ENCODE measurements around the gene COA8. TPM values are rescaled to one million over a fixed set of nuclear protein-coding genes. Genes with fewer than 3 reads are reported as not detected.

COA8 gene
- total RNA-seq, 4 donors from 2014 or later, result 1.5 to 17.1 (median 15.2) TPM; not detected in 1

DNA sequence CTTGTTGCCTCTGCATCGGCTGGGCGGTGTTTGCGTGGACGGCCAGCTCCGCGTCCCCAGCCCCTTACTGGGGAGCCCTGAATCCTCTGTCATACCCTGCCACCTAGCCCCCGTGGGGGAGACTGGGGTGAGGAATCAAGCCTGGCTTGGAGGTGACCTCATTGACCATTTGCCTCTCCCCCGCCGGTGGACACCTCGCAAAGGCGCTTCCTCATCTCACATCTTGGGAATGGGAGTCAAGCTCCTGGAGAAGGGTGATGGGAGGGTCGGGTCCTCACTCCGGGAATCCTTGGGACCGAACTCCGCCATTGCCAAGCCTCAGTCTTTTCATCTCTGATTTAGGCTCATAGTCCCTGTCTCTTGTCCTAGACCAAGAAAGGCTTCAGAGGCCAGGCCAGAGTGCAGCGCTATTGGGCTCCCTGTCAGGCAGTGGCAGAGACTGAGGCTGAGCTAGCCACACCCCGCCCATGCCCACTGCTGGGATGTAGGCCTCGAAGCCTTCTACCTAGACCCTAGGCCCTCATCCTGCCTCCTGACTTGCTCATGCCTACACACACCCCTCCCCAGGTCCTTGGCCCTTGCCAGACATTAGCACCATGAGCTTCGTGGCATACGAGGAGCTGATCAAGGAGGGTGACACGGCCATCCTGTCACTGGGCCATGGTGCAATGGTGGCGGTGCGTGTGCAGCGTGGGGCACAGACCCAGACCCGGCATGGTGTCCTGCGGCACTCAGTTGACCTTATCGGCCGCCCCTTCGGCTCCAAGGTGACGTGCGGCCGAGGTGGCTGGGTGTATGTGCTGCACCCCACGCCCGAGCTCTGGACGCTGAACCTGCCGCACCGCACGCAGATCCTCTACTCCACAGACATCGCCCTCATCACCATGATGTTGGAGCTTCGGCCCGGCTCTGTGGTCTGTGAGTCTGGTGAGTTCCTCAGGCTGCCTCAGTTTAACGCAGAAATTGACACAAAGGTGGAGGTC is 33.1 kb upstream of the COA8 start:
- peaks cover 42 to 80% (median 63%) of the 10 kb centered on the region in 4 donors for H3K4me1 ChIP-seq
- intact Hi-C loops (cut with DNase I; ENCODE audit: low total_unique reads), result no loop called here
- no peak for TF ChIP-seq CTCF (IDR thresholded peaks at IDR 0.05)
- TF ChIP-seq EP300 (IDR thresholded peaks at IDR 0.05; ENCODE audit: low read depth), result no peak
- no peak for TF ChIP-seq POLR2AphosphoS5 (IDR thresholded peaks at IDR 0.05)
- TF ChIP-seq POLR2A (IDR thresholded peaks at IDR 0.05), result no peak
- WGBS, 2 donors (ENCODE audit: low coverage in 1 of 2), result 47% methylated on average over 42 of the region's 42 CpGs; no CpG with 5 or more reads in 1 of the 2 donors
- H3K9me3 ChIP-seq, result no peaks in the 10 kb centered on the region
- no peaks in the 10 kb centered on the region for H3K27me3 ChIP-seq
- peak; percentile 8 for DNase-seq
- H3K4me3 ChIP-seq, result peak overlapping the region; percentile 61 to 98 (median 84)
- in situ Hi-C loops (cut with MboI; ENCODE audit: low pct_ligation_motif_present in 1 of 4, low pct_unique_long_range_greater_than_20kb in 1 of 4, low sequenced_read_pairs in 3 of 4), result no loop called here
- H3K27ac ChIP-seq, result peak overlapping the region; percentile 89 to 95 (median 94)
- no peaks in the 10 kb centered on the region for H3K36me3 ChIP-seq

DNA sequence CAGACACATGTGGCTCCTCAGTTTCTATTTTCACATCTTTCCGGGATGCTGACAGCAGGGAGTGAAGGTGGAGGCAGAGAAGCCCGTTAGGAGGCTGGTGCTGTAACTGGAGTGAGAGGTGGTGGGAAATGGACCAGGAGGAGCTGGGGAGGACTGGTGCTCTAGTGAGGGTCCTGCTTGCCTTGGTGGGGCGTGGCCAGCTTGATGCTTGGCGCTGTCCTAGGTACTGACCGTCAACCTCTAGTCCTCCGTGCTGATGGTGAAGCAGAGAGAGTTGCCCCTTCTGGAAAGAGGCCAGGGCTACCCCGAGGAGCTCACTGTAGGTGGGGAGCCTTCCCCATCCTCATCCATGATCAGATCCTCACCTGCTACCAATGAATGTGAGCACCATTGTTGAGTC is 32.4 kb upstream of the COA8 start:
- H3K27ac ChIP-seq, result no peak overlapping the region
- no peak overlapping the region for H3K4me3 ChIP-seq
- TF ChIP-seq POLR2A (IDR thresholded peaks at IDR 0.05) (no peak), EP300 (IDR thresholded peaks at IDR 0.05; ENCODE audit: low read depth) (no peak), POLR2AphosphoS5 (IDR thresholded peaks at IDR 0.05) (no peak), CTCF (IDR thresholded peaks at IDR 0.05) (no peak)
- peaks cover 41 to 78% (median 61%) of the 10 kb centered on the region in 4 donors for H3K4me1 ChIP-seq
- H3K9me3 ChIP-seq, result no peaks in the 10 kb centered on the region
- intact Hi-C loops (cut with DNase I; ENCODE audit: low total_unique reads) (no loop called here), in situ Hi-C loops (cut with MboI; ENCODE audit: low pct_ligation_motif_present in 1 of 4, low pct_unique_long_range_greater_than_20kb in 1 of 4, low sequenced_read_pairs in 3 of 4) (no loop called here)
- 40 to 62% methylated on average over 1 to 7 of the region's 7 CpGs for WGBS, 2 donors (ENCODE audit: low coverage in 1 of 2)
- H3K36me3 ChIP-seq, result no peaks in the 10 kb centered on the region
- no peaks in the 10 kb centered on the region for H3K27me3 ChIP-seq
- no peak for DNase-seq

- no peaks in the 10 kb centered on the region for H3K36me3 ChIP-seq
- no peak overlapping the region for H3K4me3 ChIP-seq
- intact Hi-C loops (cut with DNase I; ENCODE audit: low total_unique reads) (no loop called here), in situ Hi-C loops (cut with MboI; ENCODE audit: low pct_ligation_motif_present in 1 of 4, low pct_unique_long_range_greater_than_20kb in 1 of 4, low sequenced_read_pairs in 3 of 4) (no loop called here)
- peak overlapping the region in 1 of 4 donors; percentile 94 for H3K27ac ChIP-seq
- peaks cover 43 to 75% (median 58%) of the 10 kb centered on the region in 4 donors for H3K4me1 ChIP-seq
- TF ChIP-seq POLR2AphosphoS5 (IDR thresholded peaks at IDR 0.05), result no peak
- TF ChIP-seq EP300 (IDR thresholded peaks at IDR 0.05; ENCODE audit: low read depth), result no peak
- TF ChIP-seq POLR2A (IDR thresholded peaks at IDR 0.05), result no peak
- no peak for TF ChIP-seq CTCF (IDR thresholded peaks at IDR 0.05)
- DNase-seq, result no peak
- WGBS, 2 donors (ENCODE audit: low coverage in 1 of 2), result 91% methylated on average over 11 of the region's 11 CpGs; no CpG with 5 or more reads in 1 of the 2 donors
- no peaks in the 10 kb centered on the region for H3K9me3 ChIP-seq
- no peaks in the 10 kb centered on the region for H3K27me3 ChIP-seq
Measured at GRCh38 chr14:103530831-103531230, 31.9 kb upstream of the COA8 start.

GRCh38 chr14:103531421-103532215 is 31.1 kb upstream of the COA8 start:
- 93 to 100% methylated on average over 1 to 15 of the region's 15 CpGs for WGBS, 2 donors (ENCODE audit: low coverage in 1 of 2)
- intact Hi-C loops (cut with DNase I; ENCODE audit: low total_unique reads), result no loop called here
- no peak for DNase-seq
- H3K4me3 ChIP-seq, result no peak overlapping the region
- in situ Hi-C loops (cut with MboI; ENCODE audit: low pct_ligation_motif_present in 1 of 4, low pct_unique_long_range_greater_than_20kb in 1 of 4, low sequenced_read_pairs in 3 of 4), result no loop called here
- no peaks in the 10 kb centered on the region for H3K27me3 ChIP-seq
- H3K36me3 ChIP-seq, result no peaks in the 10 kb centered on the region
- peaks cover 35 to 67% (median 51%) of the 10 kb centered on the region in 4 donors for H3K4me1 ChIP-seq
- no peaks in the 10 kb centered on the region for H3K9me3 ChIP-seq
- peak overlapping the region in 3 of 4 donors; percentile 85 to 94 (median 86) for H3K27ac ChIP-seq
- no peak for TF ChIP-seq EP300 (IDR thresholded peaks at IDR 0.05; ENCODE audit: low read depth)
- TF ChIP-seq POLR2AphosphoS5 (IDR thresholded peaks at IDR 0.05), result no peak
- no peak for TF ChIP-seq POLR2A (IDR thresholded peaks at IDR 0.05)
- no peak for TF ChIP-seq CTCF (IDR thresholded peaks at IDR 0.05)

Data from transverse colon (tissue), 4 donors.